T-helper 22 cell (primary cell): ENCODE measurements around the gene KCNC3.

Experiments
- DNase-seq: peaks from one replicate; pipeline ENCODE4 v3.0.0-alpha.2; 2020; ENCODE audit warnings: low read depth

Gene KCNC3

GRCh38 chr19:50329146-50329925 lies at the start of gene KCNC3:
Gene KCNC3 (minus strand): TSS chr19:50329377. CDS start chr19:50329082, 295 bp downstream.
- peak; percentile 93 for DNase-seq

GRCh38 chr19:50378863-50379236 lies 49.7 kb upstream of the KCNC3 start:
- DNase-seq, result no peak

- DNase-seq, result no peak
Observed at GRCh38 chr19:50378169-50378862, 49.1 kb upstream of the KCNC3 start.

- no peak for DNase-seq
Observed at GRCh38 chr19:50377517-50377916, 48.3 kb upstream of the KCNC3 start.

- peak; percentile 36 for DNase-seq
Observed at GRCh38 chr19:50377051-50377461, 47.9 kb upstream of the KCNC3 start.

GRCh38 chr19:50376166-50377050 lies 47.2 kb upstream of the KCNC3 start, which contains the start of gene NR1H2:
Gene NR1H2 (plus strand): TSS chr19:50376457. CDS start chr19:50377606, 1,149 bp downstream.
- peak; percentile 88 for DNase-seq

GRCh38 chr19:50371914-50372475 lies 42.8 kb upstream of the KCNC3 start:
- no peak for DNase-seq

- DNase-seq, result peak; percentile 39
Observed at GRCh38 chr19:50368649-50369570, 39.7 kb upstream of the KCNC3 start.

GRCh38 chr19:50365434-50366306 lies 36.5 kb upstream of the KCNC3 start, which contains the start of gene NAPSA:
Gene NAPSA (minus strand): TSS chr19:50365639. CDS start chr19:50365621, 18 bp downstream.
- no peak for DNase-seq

- DNase-seq, result no peak
Observed at GRCh38 chr19:50362656-50363424, 33.7 kb upstream of the KCNC3 start.

- DNase-seq, result no peak
Observed at GRCh38 chr19:50362030-50362412, 32.8 kb upstream of the KCNC3 start.

GRCh38 chr19:50361290-50362029 lies 32.3 kb upstream of the KCNC3 start:
- no peak for DNase-seq

GRCh38 chr19:50359328-50359818 lies 30.2 kb upstream of the KCNC3 start:
- DNase-seq, result no peak

GRCh38 chr19:50358483-50359327 lies 29.5 kb upstream of the KCNC3 start:
- peak; percentile 62 for DNase-seq

- DNase-seq, result peak; percentile 75
Observed at GRCh38 chr19:50357178-50358100, 28.3 kb upstream of the KCNC3 start.

GRCh38 chr19:50356691-50357177 lies 27.6 kb upstream of the KCNC3 start:
- no peak for DNase-seq
